Keratinocyte (primary cell): ENCODE results near the gene DHRS11. TPM values are rescaled to one million over a fixed set of nuclear protein-coding genes. Genes with fewer than 3 reads are reported as not detected.

Source experiments
- DNase-seq: peaks from one replicate; pipeline ENCODE4 v3.0.0-alpha.2; 2011; ENCODE audit warnings: low read depth, missing footprints, low spot score
- FAIRE-seq: peaks from 2 replicates; lab custom pipeline; 2011; peaks lifted over from hg19 to GRCh38; lab: Jason Lieb, UNC
- H2AFZ ChIP-seq: 2 replicates; pipeline ENCODE4 v1.6.0; 2012; ENCODE audit warnings: low read length, control low read depth, inconsistent platforms; ENCODE audit not compliant: control insufficient read depth
- H3K27ac ChIP-seq: 2 replicates; pipeline ENCODE4 v1.5.1; 2011; ENCODE audit warnings: low read length; ENCODE audit not compliant: control insufficient read depth, insufficient read depth
- H3K27me3 ChIP-seq: 3 replicates; pipeline ENCODE4 v1.6.0; 2011; ENCODE audit warnings: low read length; ENCODE audit not compliant: control insufficient read depth, insufficient read depth; ENCODE audit errors: extremely low read depth
- H3K36me3 ChIP-seq, 2 experiments: 2 replicates in 1 of 2; 3 replicates in 1 of 2; pipeline ENCODE4 v1.5.1; 2011; ENCODE audit warnings: low read length in 2 of 2, mild to moderate bottlenecking in 1 of 2; ENCODE audit not compliant: control insufficient read depth in 2 of 2, insufficient read depth in 2 of 2; ENCODE audit errors: extremely low read depth in 1 of 2
- H3K4me1 ChIP-seq: 3 replicates; pipeline ENCODE4 v1.5.1; 2011; ENCODE audit warnings: low read length; ENCODE audit not compliant: control insufficient read depth, insufficient read depth; ENCODE audit errors: extremely low read depth
- H3K4me2 ChIP-seq: 3 replicates; pipeline ENCODE4 v1.6.0; 2011; ENCODE audit warnings: low read depth, low read length; ENCODE audit not compliant: control insufficient read depth, insufficient read depth; ENCODE audit errors: extremely low read depth
- H3K4me3 ChIP-seq, 3 experiments: fragments of 200-600 bp in 1 of 3; sonication (generic) in 1 of 3; 2 replicates in 2 of 3; 3 replicates in 1 of 3; pipeline ENCODE4 v1.5.1; 2011 to 2016; ENCODE audit warnings: low read length in 3 of 3, mild to moderate bottlenecking in 3 of 3, control low read depth in 2 of 3, inconsistent platforms in 1 of 3, low read depth in 1 of 3, mixed read lengths in 1 of 3, mixed run types in 1 of 3, moderate library complexity in 1 of 3; ENCODE audit not compliant: control insufficient read depth in 2 of 3, insufficient read depth in 2 of 3; ENCODE audit errors: extremely low read depth in 1 of 3
- H3K79me2 ChIP-seq: 2 replicates; pipeline ENCODE4 v1.6.0; 2012; ENCODE audit warnings: low read length; ENCODE audit not compliant: control insufficient read depth, insufficient read depth
- H3K9ac ChIP-seq: 3 replicates; pipeline ENCODE4 v1.6.0; 2011; ENCODE audit warnings: low read length; ENCODE audit not compliant: control insufficient read depth, insufficient read depth; ENCODE audit errors: extremely low read depth
- H3K9me1 ChIP-seq: 3 replicates; pipeline ENCODE4 v1.6.0; 2011; ENCODE audit warnings: low read length; ENCODE audit not compliant: control insufficient read depth, insufficient read depth; ENCODE audit errors: extremely low read depth
- H3K9me3 ChIP-seq: 2 replicates; pipeline ENCODE4 v1.5.1; 2012; ENCODE audit warnings: low read depth, low read length; ENCODE audit not compliant: control insufficient read depth
- H4K20me1 ChIP-seq: 3 replicates; pipeline ENCODE4 v1.6.0; 2011; ENCODE audit warnings: low read length; ENCODE audit not compliant: control insufficient read depth, insufficient read depth; ENCODE audit errors: extremely low read depth
- EZH2 ChIP-seq: IDR thresholded peaks from one replicate; pipeline ENCODE4 v1.6.1; 2012; ENCODE audit warnings: inconsistent platforms, mild to moderate bottlenecking, low read length, moderate library complexity
- dilution Hi-C: fragments of 300-500 bp; cut with MboI; formaldehyde crosslinking; loops from one replicate; pipeline ENCODE4 v1.7.0; 2020; ENCODE audit warnings: low sequenced_read_pairs; ENCODE audit not compliant: extremely low pct_ligation_motif_present
- polyA plus RNA-seq, 5 experiments: library from polyadenylated mRNA; depleted of rRNA in 3 of 5; stranded (reverse) in 3 of 5; stranded (forward) in 1 of 5; unstranded in 1 of 5; fragments of >200 nt; gene quantifications; 1 replicate in 1 of 5; 2 replicates in 3 of 5; 3 replicates in 1 of 5; pipeline versions ENCODE4 v1.2.1 to v1.2.3, GENCODE V29; 2011 to 2012; ENCODE audit warnings: missing spikeins in 2 of 5, low read depth in 1 of 5, low replicate concordance in 1 of 5
- TF ChIP-seq, protein P1 (sequence below), 3 experiments: IDR thresholded peaks in 1 of 3; conservative IDR thresholded peaks in 1 of 3; optimal IDR thresholded peaks in 1 of 3; 2 replicates in 2 of 3; 3 replicates in 1 of 3; pipeline versions ENCODE3 to v1.5.1; 2011; ENCODE audit warnings: low read length in 3 of 3, mild to moderate bottlenecking in 3 of 3, moderate library complexity in 2 of 3, control low read depth in 1 of 3, inconsistent platforms in 1 of 3; ENCODE audit not compliant: insufficient read depth in 2 of 3; ENCODE audit errors: extremely low read depth in 1 of 3

DHRS11 gene
- polyA plus RNA-seq, 1 donor (not counting 4 experiments of a cell fraction or from before 2014, with no cell fraction given), result 11.0 TPM

DNA sequence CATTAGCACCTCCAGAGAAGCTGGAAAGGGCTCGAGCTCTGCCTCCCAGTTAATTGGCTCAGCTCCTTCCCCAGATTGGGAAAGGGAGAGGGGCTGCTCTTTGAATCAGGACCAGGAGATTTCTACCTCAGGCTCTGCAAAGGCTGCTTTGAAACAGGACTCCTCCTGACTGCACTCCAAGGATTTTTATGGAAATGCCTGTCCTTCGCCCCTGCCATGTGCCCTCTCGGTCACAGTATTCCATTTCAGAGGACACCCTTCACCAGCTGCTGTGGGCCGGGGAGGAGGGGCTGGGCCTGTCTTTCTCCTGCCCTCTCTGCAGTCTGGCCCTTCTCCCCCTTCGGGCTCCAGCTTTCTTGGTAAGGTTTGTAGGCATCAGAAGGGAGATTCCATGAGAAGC, 23.3 kb downstream of the DHRS11 start:
- H3K9me1 ChIP-seq, result no peaks in the 10 kb centered on the region
- no peak for FAIRE-seq
- H3K4me1 ChIP-seq, result peaks cover 16% of the 10 kb centered on the region
- H4K20me1 ChIP-seq, result no peaks in the 10 kb centered on the region
- dilution Hi-C loops, result no loop called here
- H3K36me3 ChIP-seq, result no peaks in the 10 kb centered on the region
- no peaks in the 10 kb centered on the region for H3K27me3 ChIP-seq
- H3K9ac ChIP-seq, result no peak overlapping the region
- H3K9me3 ChIP-seq, result no peaks in the 10 kb centered on the region
- H3K27ac ChIP-seq, result no peak overlapping the region
- no peaks in the 10 kb centered on the region for H3K79me2 ChIP-seq
- H2AFZ ChIP-seq, result no peak overlapping the region
- no peak overlapping the region for H3K4me2 ChIP-seq
- no peak overlapping the region for H3K4me3 ChIP-seq
- TF ChIP-seq, protein P1, sequence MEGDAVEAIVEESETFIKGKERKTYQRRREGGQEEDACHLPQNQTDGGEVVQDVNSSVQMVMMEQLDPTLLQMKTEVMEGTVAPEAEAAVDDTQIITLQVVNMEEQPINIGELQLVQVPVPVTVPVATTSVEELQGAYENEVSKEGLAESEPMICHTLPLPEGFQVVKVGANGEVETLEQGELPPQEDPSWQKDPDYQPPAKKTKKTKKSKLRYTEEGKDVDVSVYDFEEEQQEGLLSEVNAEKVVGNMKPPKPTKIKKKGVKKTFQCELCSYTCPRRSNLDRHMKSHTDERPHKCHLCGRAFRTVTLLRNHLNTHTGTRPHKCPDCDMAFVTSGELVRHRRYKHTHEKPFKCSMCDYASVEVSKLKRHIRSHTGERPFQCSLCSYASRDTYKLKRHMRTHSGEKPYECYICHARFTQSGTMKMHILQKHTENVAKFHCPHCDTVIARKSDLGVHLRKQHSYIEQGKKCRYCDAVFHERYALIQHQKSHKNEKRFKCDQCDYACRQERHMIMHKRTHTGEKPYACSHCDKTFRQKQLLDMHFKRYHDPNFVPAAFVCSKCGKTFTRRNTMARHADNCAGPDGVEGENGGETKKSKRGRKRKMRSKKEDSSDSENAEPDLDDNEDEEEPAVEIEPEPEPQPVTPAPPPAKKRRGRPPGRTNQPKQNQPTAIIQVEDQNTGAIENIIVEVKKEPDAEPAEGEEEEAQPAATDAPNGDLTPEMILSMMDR (optimal IDR thresholded peaks at IDR 0.05 in 1 of 3, IDR thresholded peaks at IDR 0.05 in 1 of 3, conservative IDR thresholded peaks at IDR 0.05 in 1 of 3; ENCODE audit: extremely low read depth in 1 of 3, insufficient read depth in 2 of 3, low read length in 3 of 3), result no peak
- no peak for TF ChIP-seq EZH2
- no peak for DNase-seq

DNA sequence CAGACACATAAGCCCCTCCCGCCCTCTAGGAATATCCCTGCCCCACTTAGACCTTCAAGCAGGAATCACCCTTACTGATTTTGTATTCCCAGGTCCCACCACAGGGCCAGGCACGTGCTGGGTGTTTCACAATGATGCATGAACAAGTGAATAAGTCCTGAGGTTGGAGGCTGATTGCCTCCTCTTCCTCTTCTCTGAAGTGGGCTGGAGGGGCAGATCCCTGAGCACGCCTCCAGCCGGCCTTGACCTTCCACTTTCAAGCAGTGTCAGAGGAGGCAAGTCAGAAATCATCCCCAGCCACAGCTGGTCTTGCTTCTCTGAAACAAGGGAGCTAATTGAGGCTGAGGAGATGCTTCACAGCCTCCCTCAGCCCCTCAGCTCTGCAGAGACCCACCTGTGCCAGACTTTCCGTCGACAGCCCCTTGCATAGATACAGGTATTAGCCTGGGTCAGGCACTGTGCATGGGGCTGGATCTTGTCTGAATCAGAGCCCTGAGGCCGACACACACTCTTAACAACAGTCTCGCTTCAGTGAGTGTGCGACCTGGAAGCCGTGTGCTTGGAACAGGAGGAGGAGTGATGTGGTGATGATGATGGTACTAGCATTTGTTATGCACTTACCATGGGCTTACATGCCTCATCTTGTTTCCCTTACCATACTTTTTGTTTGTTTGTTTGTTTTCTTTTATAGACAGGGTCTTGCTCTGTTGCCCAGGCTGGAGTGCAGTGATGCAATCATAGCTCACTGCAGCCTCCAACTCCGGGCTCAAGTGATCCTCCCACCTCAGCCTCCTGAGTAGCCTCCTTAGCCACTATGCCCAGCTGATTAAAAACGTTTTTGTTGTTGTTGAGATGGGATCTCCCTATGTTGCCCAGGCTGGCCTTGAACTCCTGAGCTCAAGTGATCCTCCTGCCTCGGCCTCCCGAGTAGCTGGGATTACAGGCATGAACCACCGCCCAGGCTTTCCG, 24.7 kb downstream of the DHRS11 start:
- no peaks in the 10 kb centered on the region for H3K9me1 ChIP-seq
- H3K27ac ChIP-seq, result no peak overlapping the region
- H3K4me3 ChIP-seq, result no peak overlapping the region
- no peak overlapping the region for H3K9ac ChIP-seq
- H3K27me3 ChIP-seq, result no peaks in the 10 kb centered on the region
- H3K79me2 ChIP-seq, result no peaks in the 10 kb centered on the region
- FAIRE-seq (no peak), DNase-seq (no peak)
- TF ChIP-seq EZH2, result no peak
- TF ChIP-seq, protein P1 (optimal IDR thresholded peaks at IDR 0.05 in 1 of 3, IDR thresholded peaks at IDR 0.05 in 1 of 3, conservative IDR thresholded peaks at IDR 0.05 in 1 of 3; ENCODE audit: extremely low read depth in 1 of 3, insufficient read depth in 2 of 3, low read length in 3 of 3), result no peak
- dilution Hi-C loops, result no loop called here
- peaks cover 11% of the 10 kb centered on the region for H3K4me1 ChIP-seq
- H3K4me2 ChIP-seq, result no peak overlapping the region
- no peaks in the 10 kb centered on the region for H4K20me1 ChIP-seq
- no peak overlapping the region for H2AFZ ChIP-seq
- H3K9me3 ChIP-seq, result no peaks in the 10 kb centered on the region
- H3K36me3 ChIP-seq, result no peaks in the 10 kb centered on the region
